D721Med (cell line): ENCODE results near the gene CDH23.

Experiments
- DNase-seq: peaks from one replicate; pipeline ENCODE4 v3.0.0; 2011; ENCODE audit warnings: low spot score; ENCODE audit not compliant: insufficient read length
- FAIRE-seq: peaks from 2 replicates; lab custom pipeline; 2011; peaks lifted over from hg19 to GRCh38; lab: Jason Lieb, UNC
- CTCF ChIP-seq: IDR thresholded peaks from 2 replicates; pipeline ENCODE4 v1.5.1; 2012; ENCODE audit warnings: mild to moderate bottlenecking, control low read depth; ENCODE audit not compliant: insufficient read depth; ENCODE audit errors: missing control alignments

CDH23 gene

DNA sequence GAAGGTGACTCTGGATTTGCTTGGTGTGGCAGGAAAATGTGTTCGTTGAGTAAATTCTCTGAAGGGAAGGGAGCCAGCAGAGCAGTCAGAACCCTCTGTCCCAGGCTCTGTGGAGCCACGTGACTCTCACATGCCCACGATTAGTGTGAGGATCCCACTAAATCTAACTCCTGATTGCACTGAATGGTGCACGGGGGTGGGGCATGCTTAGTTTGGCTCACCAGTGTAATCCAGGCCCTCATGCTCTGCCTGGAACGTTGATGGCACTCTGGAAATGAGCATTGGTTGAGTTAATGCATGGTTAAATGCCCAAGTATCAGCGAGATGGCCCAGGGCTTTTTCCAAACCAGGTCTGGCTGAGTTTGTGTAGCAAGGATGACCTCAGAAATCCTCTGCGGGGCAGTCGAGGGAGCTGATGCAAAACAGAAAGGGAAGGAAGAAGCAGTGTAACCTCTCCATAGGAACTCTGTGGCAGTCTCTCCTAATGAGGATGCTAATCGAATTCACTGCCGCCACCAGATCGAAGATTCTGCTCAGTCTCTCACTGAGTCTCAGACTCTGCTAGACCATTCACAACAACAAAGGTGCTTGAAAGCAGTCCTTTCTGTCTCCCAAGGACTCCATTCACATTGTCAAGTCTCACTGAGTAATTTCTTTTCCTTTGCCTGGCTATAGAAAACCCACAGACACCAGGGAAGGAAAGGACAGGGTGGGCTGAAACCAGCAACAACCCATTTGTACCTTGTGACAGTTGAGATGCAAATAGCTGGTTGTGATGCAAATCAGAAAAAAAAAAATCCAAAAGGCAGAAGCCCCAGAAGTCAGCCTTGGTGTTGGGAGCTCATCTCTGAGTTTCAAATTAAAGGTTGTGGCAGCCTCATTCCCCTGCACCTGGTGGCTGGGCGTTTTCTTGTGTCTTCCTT, 224.8 kb downstream of the CDH23 start:
- TF ChIP-seq CTCF: no peak
- DNase-seq (no peak), FAIRE-seq (no peak)

- FAIRE-seq (no peak), DNase-seq (no peak)
- TF ChIP-seq CTCF: no peak
These were observed 225.4 kb downstream of the CDH23 start for GRCh38 chr10:71622154-71622526.

DNA sequence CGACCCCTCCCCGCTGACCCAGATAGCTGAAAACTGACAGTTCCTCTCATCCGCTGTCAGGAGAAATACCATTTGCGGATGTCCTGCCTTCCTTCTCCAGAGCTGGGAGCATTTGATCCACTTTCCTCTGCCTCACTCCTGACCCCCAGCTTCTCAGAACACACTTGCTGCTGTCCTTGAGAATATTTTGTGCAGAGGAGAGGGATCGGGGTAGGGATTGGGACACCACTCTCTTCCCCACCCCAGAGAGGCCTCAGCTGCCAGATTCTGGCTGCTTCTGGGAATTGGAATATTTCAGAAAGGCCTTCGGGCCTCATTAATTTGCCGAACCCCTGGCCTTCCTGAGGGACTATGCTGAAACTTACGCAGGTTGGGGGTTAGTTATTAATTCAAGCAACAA, 225.9 kb downstream of the CDH23 start:
- no peak for TF ChIP-seq CTCF
- FAIRE-seq: no peak
- no peak for DNase-seq

- TF ChIP-seq CTCF: no peak
- DNase-seq: no peak
- FAIRE-seq: no peak
These were observed 226.6 kb downstream of the CDH23 start for GRCh38 chr10:71623098-71623985.

DNA sequence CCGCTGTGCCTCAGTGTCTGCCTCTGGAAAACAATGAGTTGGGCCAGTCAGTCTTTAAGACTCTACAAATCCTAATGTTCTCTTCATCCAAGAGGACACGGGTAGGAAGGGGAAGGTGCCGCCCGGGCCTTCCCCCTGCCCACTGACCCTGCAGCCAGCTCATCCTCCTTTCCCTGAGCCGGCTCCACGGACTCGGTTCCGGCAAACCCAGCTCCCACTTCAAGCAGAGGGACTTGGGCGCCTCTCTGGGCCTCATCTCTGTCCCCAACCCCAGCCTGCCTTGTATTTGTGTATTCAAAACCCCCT, 227.2 kb downstream of the CDH23 start:
- no peak for TF ChIP-seq CTCF
- DNase-seq (no peak), FAIRE-seq (no peak)

- no peak for TF ChIP-seq CTCF
- FAIRE-seq (no peak), DNase-seq (no peak)
These were observed 228.9 kb downstream of the CDH23 start for GRCh38 chr10:71625445-71626175.
